GM18526 (cell line): Measurements from ENCODE around the gene LPP.

Source experiments
- POLR2A ChIP-seq: IDR thresholded peaks from 3 replicates; pipeline ENCODE4 v1.6.1; 2011; ENCODE audit not compliant: insufficient read length; ENCODE audit errors: extremely low read depth

The LPP gene

DNA sequence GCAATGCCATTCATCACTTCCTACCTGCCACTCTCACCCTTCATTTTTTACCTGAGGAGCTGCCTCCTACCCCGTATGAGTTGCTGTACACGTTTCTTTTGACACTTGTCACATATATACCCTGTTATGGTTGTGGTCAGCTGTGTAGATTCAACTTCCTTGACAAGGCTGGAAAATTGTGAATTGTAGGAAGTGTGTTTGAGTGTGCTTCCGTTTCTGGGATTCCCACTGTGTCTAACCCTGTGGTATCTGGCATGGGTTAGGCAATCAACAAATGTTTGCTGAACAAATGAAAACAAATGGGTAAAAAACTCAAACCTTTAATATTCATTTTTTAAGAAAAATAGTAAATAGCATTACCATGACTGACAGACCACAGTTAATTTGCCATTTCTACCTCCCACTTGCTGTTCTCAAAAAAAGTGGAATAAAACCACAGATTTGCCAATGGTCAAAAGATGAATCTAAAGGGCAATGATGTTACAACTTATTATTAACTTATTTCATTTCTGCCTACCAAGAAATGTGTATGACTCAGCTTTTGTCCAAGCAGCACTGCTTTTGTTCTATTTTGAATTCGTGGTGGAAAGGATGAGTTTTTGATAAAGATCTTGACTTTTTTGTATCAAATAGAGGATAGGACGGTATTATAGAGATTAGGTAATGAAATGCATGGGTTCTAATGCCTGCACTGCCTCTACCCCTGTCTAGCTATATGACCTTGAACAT is 404.6 kb downstream of the LPP start:
- TF ChIP-seq POLR2A, result no peak

DNA sequence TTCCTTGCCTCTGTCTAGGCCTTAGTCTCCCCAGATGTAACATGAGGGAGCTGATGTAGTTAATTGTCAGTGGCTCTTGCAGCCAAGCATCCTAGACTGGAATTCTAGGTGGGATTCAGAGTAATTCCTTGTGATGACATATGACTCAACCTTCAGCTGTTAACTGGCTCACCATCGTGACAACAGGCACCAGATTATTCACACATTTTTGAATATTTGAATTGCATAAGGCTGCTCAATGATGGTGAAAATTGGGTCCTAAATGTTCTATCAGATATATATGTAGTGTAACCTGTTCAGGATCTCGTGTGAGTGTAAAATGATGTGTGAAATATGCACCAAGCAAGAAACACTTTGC is 405.1 kb downstream of the LPP start:
- TF ChIP-seq POLR2A, result no peak

DNA sequence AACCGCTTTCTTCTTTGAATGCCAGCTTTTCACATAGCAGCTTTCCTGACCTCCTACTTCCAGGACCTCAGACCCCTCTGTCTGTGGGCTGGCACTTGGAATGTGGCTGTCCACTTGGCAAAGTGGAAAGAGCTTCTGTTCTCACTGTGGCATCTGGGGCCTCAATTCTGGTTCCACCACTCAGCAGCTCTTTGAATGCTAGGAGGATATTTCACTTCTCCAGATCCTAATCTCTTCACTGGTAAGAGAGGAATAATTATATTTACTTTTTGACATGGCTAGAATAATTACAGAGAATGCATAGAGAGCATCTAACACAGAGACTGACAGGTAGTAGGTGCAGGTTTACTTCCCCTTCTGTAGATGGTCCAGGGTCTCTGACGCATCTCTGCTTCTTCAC is 405.9 kb downstream of the LPP start:
- TF ChIP-seq POLR2A, result no peak

DNA sequence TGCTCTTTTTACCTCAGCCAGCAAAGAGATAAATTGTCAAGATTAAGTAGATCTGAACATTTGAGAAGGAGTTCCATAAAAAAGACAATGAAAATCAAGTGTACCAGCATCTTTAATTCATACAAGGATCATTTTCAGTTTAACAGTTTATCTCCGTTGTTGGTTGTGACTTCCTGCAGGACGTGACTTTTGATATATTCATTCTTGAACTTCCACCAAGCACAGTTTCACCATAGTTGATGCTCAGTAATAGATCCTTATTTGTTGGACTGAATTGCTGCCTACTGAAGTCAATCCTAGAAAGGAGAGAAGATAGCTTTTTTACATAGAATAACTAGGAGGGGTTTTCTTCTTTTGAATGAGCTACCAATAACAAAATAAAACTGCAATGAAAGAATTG is 408.2 kb downstream of the LPP start:
- TF ChIP-seq POLR2A, result no peak

DNA sequence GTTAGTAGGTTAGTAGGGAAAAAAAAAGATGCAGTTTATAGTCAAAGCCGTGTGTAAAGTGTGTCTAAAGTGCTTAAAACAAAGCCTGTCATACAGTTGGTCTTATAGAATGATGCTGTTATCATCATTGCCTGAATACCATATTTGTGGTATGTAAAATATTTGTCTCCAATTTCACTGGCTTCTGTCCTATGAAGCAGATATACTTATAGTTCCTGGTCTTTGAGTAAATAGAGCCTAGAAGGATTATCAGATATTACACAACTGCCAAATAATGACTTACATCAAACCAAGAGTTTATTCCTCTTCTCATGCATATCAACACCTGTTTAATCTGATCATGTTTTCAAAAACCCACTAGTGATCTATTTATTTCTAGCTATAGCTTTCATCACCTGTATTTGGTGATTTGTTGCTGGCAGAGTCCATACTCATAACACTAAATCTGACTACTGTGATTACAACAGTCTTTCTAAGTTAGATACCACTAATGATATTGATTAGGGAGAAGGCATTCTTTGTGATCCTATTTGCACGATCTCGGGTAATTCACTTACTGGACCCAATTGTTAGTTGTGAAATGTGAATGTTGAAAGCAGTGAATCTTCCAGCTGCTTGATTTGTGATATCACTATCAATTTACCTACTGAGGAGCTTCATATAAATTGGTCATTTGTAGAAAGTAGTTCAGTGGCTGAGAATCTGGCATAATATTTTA is 413.7 kb downstream of the LPP start:
- no peak for TF ChIP-seq POLR2A

DNA sequence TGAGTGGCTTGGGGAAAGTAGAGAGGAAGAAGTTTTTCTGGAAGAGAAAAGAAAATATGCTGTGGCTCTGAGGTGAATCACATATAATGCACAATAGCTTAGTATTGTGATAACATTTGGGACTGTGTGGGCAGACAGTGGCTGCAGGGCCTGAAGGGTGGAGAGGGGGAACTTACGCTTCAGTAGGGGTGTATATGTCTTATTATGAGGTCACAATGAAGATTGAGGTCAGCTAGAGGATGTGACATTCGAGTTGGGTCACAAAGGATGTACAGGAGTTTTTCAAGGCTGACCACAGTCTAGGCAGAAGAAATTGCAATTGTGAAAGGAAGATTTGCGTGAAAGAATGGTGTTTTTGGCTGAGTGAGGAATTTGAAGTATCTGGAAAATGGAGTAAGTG is 414.8 kb downstream of the LPP start:
- TF ChIP-seq POLR2A, result no peak

DNA sequence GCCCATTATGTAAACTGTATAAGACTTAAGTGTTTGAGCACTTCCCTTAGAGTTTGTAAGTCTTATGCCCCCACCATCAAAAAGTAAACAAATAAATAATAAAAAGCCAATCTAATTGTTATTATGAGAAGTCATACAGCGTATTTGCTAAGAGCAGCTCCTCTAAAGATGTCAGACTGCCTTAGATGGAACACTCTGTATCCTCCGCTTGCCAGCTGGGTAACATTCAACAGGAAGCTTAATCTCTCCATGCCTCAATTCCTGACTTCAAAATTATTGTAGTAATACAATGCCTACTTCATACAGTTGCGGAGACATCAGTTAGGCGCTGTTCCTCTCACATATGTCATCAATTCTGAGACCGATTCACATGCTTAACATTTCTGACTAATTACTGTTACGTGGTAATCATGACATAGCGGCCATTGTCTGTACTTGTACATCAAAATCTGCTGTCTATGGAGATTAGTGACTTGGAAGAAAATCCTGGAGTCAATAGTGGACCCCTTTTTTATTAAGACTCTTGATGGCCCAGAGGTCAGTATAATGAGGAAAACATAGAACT is 417.7 kb downstream of the LPP start:
- TF ChIP-seq POLR2A, result no peak

DNA sequence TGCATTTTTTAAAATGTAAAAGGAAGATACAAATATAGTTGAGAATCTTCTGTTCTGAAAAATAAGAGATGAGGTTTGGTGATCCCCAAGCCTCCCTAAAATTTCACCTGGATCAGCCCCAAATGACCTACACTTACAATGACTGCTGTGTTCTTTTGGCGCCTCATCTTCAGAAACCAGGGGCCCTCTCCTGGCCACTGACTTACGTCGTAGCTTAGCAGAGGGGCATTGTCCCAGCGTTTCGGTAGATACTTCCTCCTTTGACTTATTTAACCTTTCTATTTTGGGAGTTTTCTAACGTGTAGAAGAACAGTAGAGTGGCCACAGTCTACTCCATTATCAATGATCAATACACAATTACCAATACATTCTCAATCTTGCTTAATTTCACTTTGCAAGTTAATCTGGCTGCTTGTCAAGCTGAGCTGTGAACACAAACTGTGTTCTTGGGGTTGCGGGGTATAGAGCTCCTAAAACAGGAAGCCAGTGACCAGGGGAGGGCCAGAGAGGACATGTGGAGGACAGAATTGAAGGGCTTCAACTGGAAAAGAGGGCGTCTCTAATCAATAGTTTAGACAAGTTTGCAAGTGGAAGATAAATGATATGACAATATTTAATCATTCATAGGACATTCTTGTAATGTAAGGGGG is 419.5 kb downstream of the LPP start:
- TF ChIP-seq POLR2A, result no peak

DNA sequence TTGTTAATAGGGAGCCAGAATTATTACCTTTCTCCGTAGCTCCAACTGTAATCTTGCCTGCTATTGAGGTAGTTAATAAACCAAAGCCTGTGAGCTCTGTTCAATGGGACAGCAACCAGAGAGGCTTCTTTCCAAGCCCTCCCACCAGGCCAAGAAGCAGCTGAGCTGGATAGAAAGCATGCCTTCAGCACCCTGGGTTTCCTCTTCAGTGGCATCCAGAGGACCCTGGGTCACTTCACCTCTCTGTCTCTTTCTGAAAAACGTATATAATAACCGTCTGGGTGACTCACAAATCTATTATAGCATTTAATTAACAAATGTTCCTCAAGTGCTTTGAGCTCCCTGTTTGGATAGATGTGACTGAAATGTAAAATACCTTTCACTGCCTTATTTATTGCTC is 420.0 kb downstream of the LPP start:
- TF ChIP-seq POLR2A, result no peak

DNA sequence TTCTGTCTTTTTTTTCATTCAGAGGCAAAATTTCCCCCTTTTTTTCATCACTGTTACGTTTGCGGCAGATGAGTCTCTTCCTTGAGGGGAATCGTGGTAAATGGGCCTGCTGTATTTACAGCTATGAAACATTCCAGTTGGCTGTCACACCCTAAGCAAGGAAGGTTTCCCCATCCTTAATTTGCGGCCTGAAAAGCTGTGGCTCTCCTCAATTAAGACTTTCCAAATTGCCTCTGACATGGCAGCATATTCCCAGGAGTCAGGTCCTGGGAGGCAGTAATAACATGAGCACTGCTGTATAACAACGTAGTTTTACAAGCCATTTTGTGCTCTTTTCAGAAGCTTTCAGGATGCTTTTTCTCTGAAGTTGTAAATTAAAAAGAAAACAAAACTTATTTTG is 420.9 kb downstream of the LPP start:
- no peak for TF ChIP-seq POLR2A

DNA sequence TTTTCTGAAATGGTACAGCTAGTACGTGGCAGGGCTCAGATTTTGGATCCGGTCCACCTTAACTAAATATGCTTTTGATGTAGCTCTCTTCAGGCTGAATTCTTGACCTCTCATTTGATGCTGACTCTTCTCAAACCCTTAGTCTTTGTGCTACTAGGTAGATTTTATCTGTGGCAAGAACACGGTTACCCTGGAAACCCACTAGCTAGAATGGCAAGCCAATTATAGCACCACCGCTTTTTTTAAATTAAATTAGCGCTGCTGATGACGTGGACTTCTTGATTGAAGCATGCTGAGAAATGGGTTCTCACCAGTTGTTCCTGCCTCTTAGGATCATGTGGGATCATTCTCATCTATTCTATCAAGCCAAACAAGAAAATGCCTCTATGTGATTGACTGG is 421.5 kb downstream of the LPP start:
- no peak for TF ChIP-seq POLR2A

DNA sequence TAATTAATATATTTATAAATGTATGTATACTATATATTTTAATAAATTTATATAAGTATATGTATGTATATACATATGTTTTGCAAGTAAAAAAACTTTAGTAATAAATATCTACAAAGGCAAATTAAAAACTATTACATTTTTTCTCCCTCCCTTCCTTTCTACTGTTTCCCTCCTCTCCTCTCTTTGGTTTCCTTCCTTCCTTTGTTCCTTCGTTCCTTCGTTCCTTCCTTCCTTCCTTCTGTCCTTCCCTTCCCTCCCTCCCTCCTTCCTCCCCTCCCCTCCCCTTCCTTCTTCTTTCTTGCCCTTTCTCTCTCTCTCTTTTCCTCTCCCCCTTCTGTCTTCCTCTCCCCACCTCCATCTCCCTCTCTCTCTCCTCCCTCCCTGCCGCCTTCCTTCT is 423.6 kb downstream of the LPP start:
- no peak for TF ChIP-seq POLR2A

DNA sequence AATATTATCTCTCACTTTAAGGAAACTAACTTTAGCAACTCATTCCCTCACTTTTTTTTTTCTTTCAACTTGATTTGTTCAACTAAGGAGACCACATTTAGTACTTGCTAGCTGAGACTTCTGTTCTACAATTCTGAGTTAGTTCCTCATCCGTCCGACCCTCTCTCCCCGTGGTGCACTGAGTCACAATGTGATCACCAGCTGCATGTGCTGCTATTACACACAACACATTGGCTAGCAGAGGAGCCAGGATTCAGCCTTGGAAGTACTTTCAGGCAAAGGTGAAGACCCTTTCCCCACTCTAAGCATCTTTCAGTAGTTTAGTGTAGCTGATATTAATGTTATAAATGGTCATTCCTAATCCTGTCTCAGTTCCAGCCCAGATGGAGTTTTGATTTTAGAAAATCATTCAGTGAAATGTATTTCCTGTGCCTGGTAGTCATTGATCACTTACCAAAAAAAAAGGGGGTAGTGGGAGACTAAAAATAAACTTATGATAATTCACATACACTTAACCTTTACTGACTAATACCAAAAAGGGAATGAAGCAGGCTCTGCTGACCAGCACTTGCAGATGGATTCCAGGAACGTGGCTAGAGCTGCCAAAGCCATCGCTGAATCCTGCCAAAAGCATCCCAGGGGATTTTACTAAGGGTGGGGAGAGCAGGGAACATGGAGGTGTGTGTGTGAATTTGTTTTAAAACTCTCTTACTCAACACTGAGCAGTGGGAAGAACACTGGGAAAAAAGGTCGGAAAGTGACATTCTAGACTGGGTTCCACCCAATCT is 424.8 kb downstream of the LPP start:
- TF ChIP-seq POLR2A, result no peak

DNA sequence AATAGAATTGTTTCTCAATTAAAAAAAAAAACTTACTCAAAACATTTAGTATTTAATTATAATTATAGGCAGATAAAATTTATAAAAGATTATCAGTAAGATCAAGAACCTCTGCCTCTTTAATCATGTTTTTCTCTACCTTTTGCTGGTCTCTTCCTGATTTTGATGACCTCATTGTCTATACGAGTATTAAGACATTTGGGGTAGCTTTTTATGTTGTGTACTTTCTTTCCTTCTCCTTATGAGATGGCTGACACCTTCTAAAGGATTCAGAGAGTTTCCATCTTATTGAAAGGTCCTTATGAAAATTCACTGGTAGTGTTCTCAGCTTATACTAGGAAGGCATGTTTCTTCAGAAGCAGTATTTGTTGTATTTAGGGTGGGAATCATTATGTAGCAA is 426.3 kb downstream of the LPP start:
- no peak for TF ChIP-seq POLR2A

DNA sequence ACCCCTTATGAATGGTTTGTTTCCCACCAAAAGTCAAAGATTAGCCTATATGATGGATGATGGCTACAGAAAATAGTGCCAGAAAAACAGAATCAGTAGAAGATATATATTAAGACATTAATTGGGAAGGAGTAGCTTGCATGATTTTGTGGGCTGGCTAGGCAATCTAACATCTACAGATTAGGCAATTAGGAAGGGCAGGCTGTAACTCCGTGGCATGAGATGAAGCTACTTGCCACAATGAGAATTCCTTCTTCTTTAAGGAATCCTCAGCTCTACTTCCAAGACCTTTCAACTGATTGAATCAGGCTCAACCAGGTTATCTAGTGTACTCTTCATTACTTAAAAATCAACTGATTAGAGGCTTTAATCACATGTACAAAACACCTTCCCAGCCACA is 426.7 kb downstream of the LPP start:
- TF ChIP-seq POLR2A, result no peak
